Left lung (tissue), 10 donors: ENCODE data around the gene CCDC92B. TPM values are rescaled to one million over a fixed set of nuclear protein-coding genes. Genes with fewer than 3 reads are reported as not detected.

Source experiments
- ATAC-seq: fragments of 200-7000 bp; cut with Tn5 transposase; one replicate; pipeline ENCODE4 v1.9.1; 2020; ENCODE audit warnings: moderate library complexity
- DNase-seq, 4 donors: peaks; one replicate each; pipeline ENCODE4 v3.0.0-alpha.2; 2013 to 2020
- H3K27ac ChIP-seq, 2 donors: fragments of 200-600 bp; sonication (generic) in 1 of 2; one replicate each; pipeline versions ENCODE4 v1.5.0 to v1.8.0; 2020 to 2021
- H3K27me3 ChIP-seq, 2 donors: fragments of 200-600 bp; sonication (generic) in 1 of 2; one replicate each; pipeline versions ENCODE4 v1.5.0 to v1.8.0; 2020 to 2021
- H3K36me3 ChIP-seq, 2 donors: fragments of 200-600 bp; sonication (generic) in 1 of 2; one replicate each; pipeline versions ENCODE4 v1.5.0 to v1.8.0; 2020 to 2021
- H3K4me1 ChIP-seq, 2 donors: fragments of 200-600 bp; one replicate each; pipeline ENCODE4 v1.8.0; 2021
- H3K4me3 ChIP-seq, 2 donors: fragments of 200-600 bp; sonication (generic) in 1 of 2; one replicate each; pipeline versions ENCODE4 v1.5.0 to v1.8.0; 2020 to 2021; ENCODE audit warnings: mild to moderate bottlenecking in 1 of 2
- H3K9me3 ChIP-seq, 2 donors: fragments of 200-600 bp; sonication (generic) in 1 of 2; one replicate each; pipeline versions ENCODE4 v1.5.0 to v1.8.0; 2020 to 2021
- intact Hi-C, 2 donors: fragments of 100-400 bp; cut with DNase I; formaldehyde crosslinking; loops; one replicate each; pipeline versions ENCODE4 v1.11.2 to v1.14.2; 2022
- polyA plus RNA-seq, 6 donors: library from polyadenylated mRNA; unstranded; fragments of 120-200 nt; gene quantifications; one replicate each; pipeline ENCODE4 v1.2.1, GENCODE V29; 2013; ENCODE audit not compliant: insufficient read length in 6 of 6
- total RNA-seq, 2 donors: library from RNA; stranded (reverse); fragmentation: NEBNext Ultra II Directional; extraction: Animal tissue kit (Norgen Biotek cat#: 25700); gene quantifications; one replicate each; pipeline ENCODE4 v1.2.1, GENCODE V29; 2021
- TF ChIP-seq, protein P1 (sequence below), 2 donors: fragments of 200-600 bp; sonication (generic) in 1 of 2; IDR thresholded peaks; one replicate each; pipeline versions ENCODE4 v1.5.0 to v1.8.0; 2021; ENCODE audit warnings: antibody characterized with exemption in 2 of 2
- donor health status: DM: no; HTN: yes; CAD: no.
- donor health status: DM: no; HTN: no; CAD: no.

The CCDC92B gene
- total and polyA plus RNA-seq, 8 donors: 0.15 to 0.41 (median 0.25) TPM

- ATAC-seq (no peak), DNase-seq (peak in 1 of 4 donors; percentile 87)
- Histone ChIP-seq H3K27ac (peak overlapping the region in 1 of 2 donors; percentile 86), H3K27me3 (no peaks in the 10 kb centered on the region), H3K4me3 (peak overlapping the region; percentile 74 to 82), H3K9me3 (no peaks in the 10 kb centered on the region), H3K4me1 (peaks cover 38 to 59% of the 10 kb centered on the region in 2 donors), H3K36me3 (no peaks in the 10 kb centered on the region)
- intact Hi-C loops: no loop called here
- TF ChIP-seq, protein P1, sequence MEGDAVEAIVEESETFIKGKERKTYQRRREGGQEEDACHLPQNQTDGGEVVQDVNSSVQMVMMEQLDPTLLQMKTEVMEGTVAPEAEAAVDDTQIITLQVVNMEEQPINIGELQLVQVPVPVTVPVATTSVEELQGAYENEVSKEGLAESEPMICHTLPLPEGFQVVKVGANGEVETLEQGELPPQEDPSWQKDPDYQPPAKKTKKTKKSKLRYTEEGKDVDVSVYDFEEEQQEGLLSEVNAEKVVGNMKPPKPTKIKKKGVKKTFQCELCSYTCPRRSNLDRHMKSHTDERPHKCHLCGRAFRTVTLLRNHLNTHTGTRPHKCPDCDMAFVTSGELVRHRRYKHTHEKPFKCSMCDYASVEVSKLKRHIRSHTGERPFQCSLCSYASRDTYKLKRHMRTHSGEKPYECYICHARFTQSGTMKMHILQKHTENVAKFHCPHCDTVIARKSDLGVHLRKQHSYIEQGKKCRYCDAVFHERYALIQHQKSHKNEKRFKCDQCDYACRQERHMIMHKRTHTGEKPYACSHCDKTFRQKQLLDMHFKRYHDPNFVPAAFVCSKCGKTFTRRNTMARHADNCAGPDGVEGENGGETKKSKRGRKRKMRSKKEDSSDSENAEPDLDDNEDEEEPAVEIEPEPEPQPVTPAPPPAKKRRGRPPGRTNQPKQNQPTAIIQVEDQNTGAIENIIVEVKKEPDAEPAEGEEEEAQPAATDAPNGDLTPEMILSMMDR (IDR thresholded peaks at IDR 0.05): no peak
Observed at GRCh38 chr17:2710803-2711607, 38.4 kb downstream of the CCDC92B start.

DNA sequence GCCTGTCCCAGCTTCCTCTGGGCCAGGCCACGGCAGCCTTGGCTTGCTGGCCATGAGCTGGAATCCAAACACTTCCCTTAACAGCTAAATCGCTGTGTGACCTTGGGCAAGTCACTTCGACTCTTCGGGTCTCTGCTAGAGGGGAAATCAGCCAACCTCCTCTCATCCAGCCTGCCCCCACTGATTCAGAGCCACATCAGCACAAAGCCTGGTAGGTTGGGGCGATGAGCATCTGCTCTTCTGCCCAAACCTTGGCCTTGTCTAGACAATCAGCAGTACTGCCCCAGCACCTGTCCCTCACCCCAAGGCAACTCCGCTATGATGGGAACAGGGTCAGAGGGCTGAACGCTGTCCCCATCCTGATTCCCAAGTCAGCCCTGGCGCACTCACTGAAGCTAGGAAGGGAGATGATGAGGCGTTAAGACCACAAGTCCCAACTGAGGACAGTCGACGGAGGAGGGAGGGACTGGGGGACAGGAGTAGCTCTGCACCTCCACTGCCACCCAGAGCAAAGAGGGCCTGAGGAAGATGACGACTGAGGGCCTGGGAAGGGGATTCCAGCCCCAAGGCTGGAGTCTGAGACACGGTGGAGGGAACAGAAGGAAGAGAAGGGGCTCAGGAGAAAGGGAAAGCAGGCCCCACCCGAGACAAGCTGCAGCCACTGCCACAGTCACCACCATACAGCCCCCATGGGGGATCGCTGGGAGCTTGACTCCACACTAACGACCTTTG, 39.2 kb downstream of the CCDC92B start:
- TF ChIP-seq, protein P1 (IDR thresholded peaks at IDR 0.05): no peak
- H3K27me3 ChIP-seq: no peaks in the 10 kb centered on the region
- H3K4me1 ChIP-seq: peaks cover 38 to 59% of the 10 kb centered on the region in 2 donors
- H3K4me3 ChIP-seq: peak overlapping the region; percentile 74 to 82
- intact Hi-C loops: no loop called here
- peak overlapping the region in 1 of 2 donors; percentile 86 for H3K27ac ChIP-seq
- no peaks in the 10 kb centered on the region for H3K36me3 ChIP-seq
- no peaks in the 10 kb centered on the region for H3K9me3 ChIP-seq
- no peak for DNase-seq
- no peak for ATAC-seq

- H3K9me3 ChIP-seq: no peaks in the 10 kb centered on the region
- TF ChIP-seq, protein P1 (IDR thresholded peaks at IDR 0.05): no peak
- H3K4me3 ChIP-seq: peak overlapping the region in 1 of 2 donors; percentile 74
- peaks cover 38 to 59% of the 10 kb centered on the region in 2 donors for H3K4me1 ChIP-seq
- peaks cover 0 to 5% of the 10 kb centered on the region in 2 donors for H3K36me3 ChIP-seq
- DNase-seq: peak in 3 of 4 donors; percentile 63 to 87 (median 77)
- no peaks in the 10 kb centered on the region for H3K27me3 ChIP-seq
- peak overlapping the region in 1 of 2 donors; percentile 24 for H3K27ac ChIP-seq
- peak; percentile 51 for ATAC-seq
- intact Hi-C loops: no loop called here
Observed at GRCh38 chr17:2709183-2709661, 40.2 kb downstream of the CCDC92B start.

- peak overlapping the region in 1 of 2 donors; percentile 74 for H3K4me3 ChIP-seq
- no peak for DNase-seq
- H3K9me3 ChIP-seq: no peaks in the 10 kb centered on the region
- ATAC-seq: no peak
- H3K36me3 ChIP-seq: peaks cover 0 to 10% of the 10 kb centered on the region in 2 donors
- TF ChIP-seq, protein P1 (IDR thresholded peaks at IDR 0.05): no peak
- intact Hi-C loops: no loop called here
- peaks cover 38 to 59% of the 10 kb centered on the region in 2 donors for H3K4me1 ChIP-seq
- no peaks in the 10 kb centered on the region for H3K27me3 ChIP-seq
- peak overlapping the region in 1 of 2 donors; percentile 24 for H3K27ac ChIP-seq
Observed at GRCh38 chr17:2708585-2709182, 40.8 kb downstream of the CCDC92B start.
